Hepatocyte (in vitro differentiated cells): ENCODE measurements around the gene RUVBL2. TPM values are rescaled to one million over a fixed set of nuclear protein-coding genes. Genes with fewer than 3 reads are reported as not detected.
A peak's percentile ranks its signal among the peaks of the same experiment; 100 is the strongest.
"Not testable (repeated sequence)": the region's sequence is repeated elsewhere in the genome, so short reads cannot be mapped to it uniquely, and the experiment has no call there.

Experiments used
- DNase-seq: peaks from one replicate; pipeline ENCODE4 v3.0.0-alpha.2; 2016; ENCODE audit warnings: low spot score
- H2AFZ ChIP-seq: fragments of 200-600 bp; sonication (generic); 2 replicates; pipeline ENCODE4 v1.6.0; 2016; ENCODE audit warnings: antibody characterized with exemption, mild to moderate bottlenecking
- H3K27ac ChIP-seq: fragments of 200-600 bp; sonication (generic); 2 replicates; pipeline ENCODE4 v1.5.1; 2016; ENCODE audit warnings: mild to moderate bottlenecking
- H3K27me3 ChIP-seq: fragments of 200-600 bp; sonication (generic); 2 replicates; pipeline ENCODE4 v1.6.1; 2016
- H3K36me3 ChIP-seq: fragments of 200-600 bp; sonication (generic); replicated peaks from 2 replicates; pipeline ENCODE4 v1.5.1; 2016; ENCODE audit warnings: low read depth; ENCODE audit not compliant: insufficient read depth
- H3K4me1 ChIP-seq: fragments of 200-600 bp; sonication (generic); 2 replicates; pipeline ENCODE4 v1.5.1; 2016; ENCODE audit warnings: mild to moderate bottlenecking, moderate library complexity; ENCODE audit not compliant: insufficient read depth
- H3K4me2 ChIP-seq: fragments of 200-600 bp; sonication (generic); 2 replicates; pipeline ENCODE4 v1.6.0; 2016
- H3K4me3 ChIP-seq: fragments of 200-600 bp; sonication (generic); 2 replicates; pipeline ENCODE4 v1.5.1; 2016; ENCODE audit warnings: mild to moderate bottlenecking
- H3K79me2 ChIP-seq: fragments of 200-600 bp; sonication (generic); 2 replicates; pipeline ENCODE4 v1.6.0; 2017; ENCODE audit warnings: mild to moderate bottlenecking
- H3K9me2 ChIP-seq: fragments of 200-600 bp; sonication (generic); replicated peaks from 2 replicates; pipeline ENCODE4 v1.6.0; 2017; ENCODE audit warnings: mild to moderate bottlenecking; ENCODE audit not compliant: insufficient read depth
- H3K9me3 ChIP-seq: fragments of 200-600 bp; sonication (generic); 2 replicates; pipeline ENCODE4 v1.5.1; 2016; ENCODE audit warnings: low read depth, mild to moderate bottlenecking
- H4K20me1 ChIP-seq: fragments of 200-600 bp; sonication (generic); 2 replicates; pipeline ENCODE4 v1.6.0; 2016; ENCODE audit warnings: mild to moderate bottlenecking; ENCODE audit not compliant: insufficient read depth, poor library complexity, severe bottlenecking
- CTCF ChIP-seq: fragments of 200-600 bp; sonication (generic); IDR thresholded peaks from 2 replicates; pipeline ENCODE4 v1.5.1; 2016; ENCODE audit warnings: antibody characterized with exemption, mild to moderate bottlenecking; ENCODE audit not compliant: poor library complexity
- EZH2 ChIP-seq: fragments of 200-600 bp; sonication (generic); IDR thresholded peaks from 2 replicates; pipeline ENCODE4 v1.6.1; 2016; ENCODE audit warnings: antibody characterized with exemption, mild to moderate bottlenecking, borderline replicate concordance
- EZH2phosphoT487 ChIP-seq: fragments of 200-600 bp; sonication (generic); IDR thresholded peaks from one replicate; pipeline ENCODE4 v1.6.1; 2018; ENCODE audit warnings: antibody characterized with exemption, mild to moderate bottlenecking, low read depth, moderate library complexity; ENCODE audit not compliant: unreplicated experiment, severe bottlenecking
- WGBS: methylation state at CpG from one replicate; pipeline ENCODE4 v1.1.6; 2016; ENCODE audit warnings: low lambda C conversion rate; ENCODE audit errors: missing lambda C conversion rate; 5-methylcytosine and 5-hydroxymethylcytosine counted together
- polyA plus RNA-seq: library from polyadenylated mRNA; unstranded; fragments of >200 nt; fragmentation: Nextera tagmentation; extraction: Ambion mirVana; gene quantifications from 2 replicates; pipeline ENCODE4 v1.2.1, GENCODE V29; 2016
- total RNA-seq: library from RNA; depleted of rRNA; stranded (reverse); fragments of >200 nt; gene quantifications from 2 replicates; pipeline ENCODE4 v1.2.3, GENCODE V29; 2014

The RUVBL2 gene
- total and polyA plus RNA-seq, 2 experiments from 2014 or later = 72.1 to 84.9 TPM

DNA sequence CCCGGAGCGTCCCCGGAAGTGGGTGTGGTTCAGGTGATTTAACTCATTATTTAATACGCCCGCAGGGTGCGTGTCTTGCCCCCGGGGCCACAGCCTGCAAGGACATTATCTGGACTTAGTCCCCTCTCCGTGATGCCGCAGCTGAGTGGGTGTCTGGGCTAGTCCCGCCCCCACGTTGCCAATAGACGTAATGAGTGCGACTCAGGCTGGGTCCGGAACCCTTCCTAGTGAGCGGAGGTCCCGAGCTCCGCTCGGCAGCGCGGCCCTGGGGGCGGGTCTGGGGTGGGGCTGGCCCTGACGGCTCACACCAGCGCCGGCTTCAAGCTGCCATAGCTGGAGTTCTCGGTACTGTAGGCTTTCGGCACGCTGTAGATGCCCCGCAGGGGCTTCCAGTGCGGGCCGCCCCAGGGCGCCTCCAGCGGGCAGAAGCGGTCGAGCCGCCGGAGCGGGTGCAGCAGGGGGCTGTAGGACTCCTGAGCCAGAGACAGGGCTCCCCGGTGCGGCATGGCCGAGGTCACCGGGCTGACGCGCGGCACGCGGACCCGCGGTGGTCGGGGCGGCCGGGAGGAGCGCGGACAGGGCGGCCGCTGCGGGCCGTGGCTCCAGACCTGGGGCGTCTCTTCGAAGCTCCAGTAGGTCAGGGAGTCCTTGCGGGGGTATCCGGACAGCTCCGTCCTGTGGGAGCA, 24.1 kb downstream of the RUVBL2 start:
- Histone ChIP-seq H3K4me1 (peaks cover 9% of the 10 kb centered on the region), H3K9me2 (no peaks in the 10 kb centered on the region), H3K27me3 (peaks cover 27% of the 10 kb centered on the region), H3K36me3 (no peaks in the 10 kb centered on the region), H3K4me2 (peak overlapping the region; percentile 91), H4K20me1 (no peaks in the 10 kb centered on the region), H3K27ac (no peak overlapping the region), H3K79me2 (no peaks in the 10 kb centered on the region), H3K4me3 (peak overlapping the region; percentile 36), H3K9me3 (no peaks in the 10 kb centered on the region), H2AFZ (peak overlapping the region; percentile 6)
- TF ChIP-seq EZH2phosphoT487 (no peak), CTCF (peak; percentile 52), EZH2 (no peak)
- 2% methylated on average over 59 of the region's 62 CpGs for WGBS
- DNase-seq = peak; percentile 71

GRCh38 chr19:49018388-49019241, 24.9 kb downstream of the RUVBL2 start:
- H3K4me2 ChIP-seq = peak overlapping the region; percentile 91
- H3K27ac ChIP-seq, H4K20me1 ChIP-seq, DNase-seq, H3K36me3 ChIP-seq, H3K4me3 ChIP-seq, H3K79me2 ChIP-seq, H3K9me3 ChIP-seq, H3K4me1 ChIP-seq, H3K9me2 ChIP-seq: not testable (repeated sequence)
- 64% methylated on average over 42 of the region's 50 CpGs for WGBS
- H2AFZ ChIP-seq = peak overlapping the region; percentile 6
- peaks cover 27% of the 10 kb centered on the region for H3K27me3 ChIP-seq

DNA sequence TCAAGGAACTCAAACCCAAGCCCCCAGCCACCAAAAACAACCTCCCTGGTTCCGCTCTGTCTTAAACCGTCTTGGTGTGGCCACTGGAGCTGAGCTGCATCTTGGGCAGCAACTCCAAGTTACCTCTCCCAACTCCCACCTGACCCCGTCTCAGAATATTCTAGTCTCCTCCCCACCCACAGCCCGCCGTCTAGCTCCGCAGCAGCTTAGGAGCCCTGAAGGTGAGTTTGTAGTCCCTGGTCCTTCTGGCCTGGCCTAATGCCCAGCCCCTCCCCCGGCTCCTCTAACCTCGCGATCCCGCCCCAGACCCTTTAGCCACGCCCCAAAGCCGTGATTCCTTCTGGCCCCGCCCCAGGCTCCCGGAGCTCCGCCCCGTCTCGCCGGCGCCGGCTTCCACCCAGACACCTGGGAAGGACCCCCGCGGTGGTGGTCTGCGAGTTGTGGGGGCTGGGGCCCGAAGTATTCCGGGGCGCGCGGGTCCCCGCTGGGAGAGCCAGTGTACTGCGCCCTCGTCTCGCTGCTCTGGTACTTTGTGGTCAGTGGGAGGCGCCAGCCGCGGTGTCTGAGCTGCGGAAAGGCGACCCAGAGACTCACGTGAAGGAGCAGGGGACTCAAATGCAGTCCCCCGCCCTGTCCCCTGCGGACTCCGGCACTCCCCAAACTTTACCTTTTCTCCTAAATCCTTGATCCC, 25.7 kb downstream of the RUVBL2 start:
- Histone ChIP-seq H3K36me3 (no peaks in the 10 kb centered on the region), H4K20me1 (no peaks in the 10 kb centered on the region), H3K27me3 (peaks cover 27% of the 10 kb centered on the region), H2AFZ (no peak overlapping the region), H3K27ac (no peak overlapping the region), H3K79me2 (no peaks in the 10 kb centered on the region), H3K9me3 (no peaks in the 10 kb centered on the region), H3K4me3 (no peak overlapping the region), H3K4me2 (peak overlapping the region; percentile 51), H3K9me2 (no peaks in the 10 kb centered on the region), H3K4me1 (peaks cover 9% of the 10 kb centered on the region)
- peak; percentile 49 for DNase-seq
- no peak for TF ChIP-seq EZH2
- peak; percentile 2 for TF ChIP-seq CTCF
- TF ChIP-seq EZH2phosphoT487 = no peak
- WGBS = 44% methylated on average over 41 of the region's 41 CpGs

DNA sequence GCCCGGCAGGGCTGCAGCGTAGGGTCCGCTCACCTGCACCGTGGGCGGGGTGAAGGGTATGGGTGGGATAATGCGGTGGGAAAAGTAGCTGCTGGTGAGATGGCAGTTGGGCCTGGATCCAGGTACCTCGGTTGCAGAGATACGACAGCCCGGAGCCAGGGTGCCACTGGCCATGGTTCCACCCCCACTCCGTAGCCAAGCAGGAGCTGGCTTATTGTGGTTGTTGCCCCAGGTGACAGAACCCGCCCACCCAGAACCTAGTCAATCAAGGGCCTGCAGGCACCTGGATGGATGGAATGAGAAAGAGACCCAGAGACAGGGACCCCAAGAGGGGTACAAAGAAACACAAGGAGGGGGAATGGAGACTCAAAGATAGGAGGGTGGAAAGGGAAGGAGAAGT, 26.7 kb downstream of the RUVBL2 start:
- Histone ChIP-seq H3K4me1 (peaks cover 9% of the 10 kb centered on the region), H3K36me3 (no peaks in the 10 kb centered on the region), H3K9me3 (no peaks in the 10 kb centered on the region), H3K27me3 (peaks cover 27% of the 10 kb centered on the region), H4K20me1 (no peaks in the 10 kb centered on the region), H3K9me2 (no peaks in the 10 kb centered on the region), H3K27ac (no peak overlapping the region), H3K79me2 (no peaks in the 10 kb centered on the region), H3K4me3 (no peak overlapping the region), H3K4me2 (no peak overlapping the region), H2AFZ (no peak overlapping the region)
- TF ChIP-seq EZH2phosphoT487 (no peak), CTCF (no peak), EZH2 (no peak)
- WGBS = 73% methylated on average over 11 of the region's 11 CpGs
- no peak for DNase-seq
